Uterus (tissue), 4 donors: ENCODE results near the gene CC2D1A. TPM values are rescaled to one million over a fixed set of nuclear protein-coding genes. Genes with fewer than 3 reads are reported as not detected.

ENCODE experiments used
- DNase-seq, 2 donors: peaks; one replicate each; pipeline ENCODE4 v3.0.0-alpha.2; 2019 to 2020
- H3K27ac ChIP-seq, 2 donors: fragments of 200-600 bp; sonication (generic); 1 replicate in 1 of 2; 2 replicates in 1 of 2; pipeline ENCODE4 v1.5.1; 2016 to 2018
- H3K27me3 ChIP-seq, 2 donors: fragments of 200-600 bp; sonication (generic); one replicate each; pipeline ENCODE4 v1.5.1; 2018 to 2019; ENCODE audit warnings: control low read depth in 1 of 2
- H3K36me3 ChIP-seq, 2 donors: fragments of 200-600 bp; sonication (generic); one replicate each; pipeline ENCODE4 v1.5.1; 2019; ENCODE audit warnings: control low read depth in 1 of 2
- H3K4me1 ChIP-seq, 2 donors: fragments of 200-600 bp; sonication (generic); one replicate each; pipeline ENCODE4 v1.5.1; 2018 to 2019; ENCODE audit warnings: control low read depth in 1 of 2
- H3K4me3 ChIP-seq, 2 donors: fragments of 200-600 bp; sonication (generic); 1 replicate in 1 of 2; 2 replicates in 1 of 2; pipeline ENCODE4 v1.5.1; 2018 to 2019; ENCODE audit warnings: mild to moderate bottlenecking in 1 of 2
- H3K9me3 ChIP-seq, 2 donors: fragments of 200-600 bp; sonication (generic); one replicate each; pipeline ENCODE4 v1.5.1; 2019; ENCODE audit warnings: control low read depth in 1 of 2
- POLR2A ChIP-seq, 2 donors: fragments of 450-650 bp; IDR thresholded peaks; one replicate each; pipeline ENCODE4 v1.6.1; 2016; ENCODE audit warnings: antibody characterized with exemption in 2 of 2, mild to moderate bottlenecking in 1 of 2, moderate library complexity in 1 of 2
- intact Hi-C: fragments of 100-400 bp; cut with DNase I; formaldehyde crosslinking; loops from one replicate; pipeline ENCODE4 v1.15.1; 2023; ENCODE audit warnings: low total_unique reads
- total RNA-seq, 4 donors: library from RNA; depleted of rRNA in 3 of 4; stranded (reverse); fragments of >200 nt in 3 of 4; gene quantifications; one replicate each; pipeline versions ENCODE4 v1.1.0 to v1.2.4, GENCODE V29; 2014 to 2023
- TF ChIP-seq, protein P1 (sequence below), 4 experiments: fragments of 200-600 bp in 2 of 4; fragments of 450-650 bp in 2 of 4; sonication (generic) in 2 of 4; IDR thresholded peaks; one replicate each; pipeline ENCODE4 v1.5.1; 2016 to 2019; ENCODE audit warnings: antibody characterized with exemption in 4 of 4, mild to moderate bottlenecking in 2 of 4, moderate library complexity in 1 of 4
- donor health status: DM: yes; HTN: yes; CAD: no.

Gene CC2D1A
- total RNA-seq, 4 donors from 2014 or later = 3.2 to 44.4 (median 13.2) TPM

DNA sequence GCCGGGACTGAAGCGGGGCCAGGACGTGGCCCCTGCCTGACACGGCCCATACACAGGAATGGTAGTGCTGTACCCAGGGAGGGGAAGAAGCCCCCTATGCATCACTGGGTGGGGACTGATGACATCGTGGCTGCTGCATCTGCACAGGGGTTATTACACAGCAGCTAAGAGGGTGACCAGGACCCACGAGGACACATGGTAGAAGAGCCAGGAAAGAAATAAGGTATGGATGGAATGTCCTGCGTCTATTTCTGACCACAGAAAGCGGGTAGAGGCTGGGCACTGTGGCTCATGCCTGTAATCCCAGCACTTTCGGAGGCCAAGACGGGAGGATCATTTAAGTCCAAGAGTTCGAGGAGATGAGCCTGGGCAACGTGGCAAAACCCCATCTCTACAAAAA lies 70.4 kb downstream of the CC2D1A start:
- no peaks in the 10 kb centered on the region for H3K36me3 ChIP-seq
- H3K4me3 ChIP-seq = no peak overlapping the region
- no peak for TF ChIP-seq POLR2A (IDR thresholded peaks at IDR 0.05)
- TF ChIP-seq, protein P1, sequence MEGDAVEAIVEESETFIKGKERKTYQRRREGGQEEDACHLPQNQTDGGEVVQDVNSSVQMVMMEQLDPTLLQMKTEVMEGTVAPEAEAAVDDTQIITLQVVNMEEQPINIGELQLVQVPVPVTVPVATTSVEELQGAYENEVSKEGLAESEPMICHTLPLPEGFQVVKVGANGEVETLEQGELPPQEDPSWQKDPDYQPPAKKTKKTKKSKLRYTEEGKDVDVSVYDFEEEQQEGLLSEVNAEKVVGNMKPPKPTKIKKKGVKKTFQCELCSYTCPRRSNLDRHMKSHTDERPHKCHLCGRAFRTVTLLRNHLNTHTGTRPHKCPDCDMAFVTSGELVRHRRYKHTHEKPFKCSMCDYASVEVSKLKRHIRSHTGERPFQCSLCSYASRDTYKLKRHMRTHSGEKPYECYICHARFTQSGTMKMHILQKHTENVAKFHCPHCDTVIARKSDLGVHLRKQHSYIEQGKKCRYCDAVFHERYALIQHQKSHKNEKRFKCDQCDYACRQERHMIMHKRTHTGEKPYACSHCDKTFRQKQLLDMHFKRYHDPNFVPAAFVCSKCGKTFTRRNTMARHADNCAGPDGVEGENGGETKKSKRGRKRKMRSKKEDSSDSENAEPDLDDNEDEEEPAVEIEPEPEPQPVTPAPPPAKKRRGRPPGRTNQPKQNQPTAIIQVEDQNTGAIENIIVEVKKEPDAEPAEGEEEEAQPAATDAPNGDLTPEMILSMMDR (IDR thresholded peaks at IDR 0.05) = no peak
- DNase-seq = no peak
- H3K27ac ChIP-seq = no peak overlapping the region
- intact Hi-C loops = no loop called here
- no peaks in the 10 kb centered on the region for H3K9me3 ChIP-seq
- no peaks in the 10 kb centered on the region for H3K27me3 ChIP-seq
- peaks cover 0 to 6% of the 10 kb centered on the region in 2 donors for H3K4me1 ChIP-seq

DNA sequence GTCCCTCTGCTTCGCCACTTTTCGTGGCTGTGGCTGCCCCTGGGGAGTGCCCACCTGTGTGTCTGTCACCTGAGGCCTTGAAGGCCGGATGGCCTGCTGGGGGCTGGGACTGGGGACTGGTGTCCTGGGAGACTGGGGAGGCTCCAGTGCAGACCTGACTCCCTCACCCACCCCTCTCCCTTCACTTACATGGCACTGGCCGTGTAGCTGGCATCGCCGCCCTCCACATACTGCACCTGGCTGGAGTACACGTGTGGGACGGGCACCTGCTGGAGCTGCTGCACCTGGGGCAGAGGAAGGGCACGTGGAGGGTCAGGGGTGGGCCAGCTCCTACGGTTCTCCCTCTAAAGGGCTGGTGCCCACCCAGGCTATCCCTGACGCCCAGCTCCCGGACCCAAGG lies 71.8 kb downstream of the CC2D1A start:
- Histone ChIP-seq H3K27ac (peak overlapping the region; percentile 69 to 83), H3K9me3 (no peaks in the 10 kb centered on the region), H3K27me3 (no peaks in the 10 kb centered on the region), H3K4me1 (peaks cover 0 to 6% of the 10 kb centered on the region in 2 donors), H3K36me3 (no peaks in the 10 kb centered on the region), H3K4me3 (no peak overlapping the region)
- TF ChIP-seq POLR2A (IDR thresholded peaks at IDR 0.05) = no peak
- TF ChIP-seq, protein P1 (IDR thresholded peaks at IDR 0.05) = no peak
- no peak for DNase-seq
- intact Hi-C loops = no loop called here

DNA sequence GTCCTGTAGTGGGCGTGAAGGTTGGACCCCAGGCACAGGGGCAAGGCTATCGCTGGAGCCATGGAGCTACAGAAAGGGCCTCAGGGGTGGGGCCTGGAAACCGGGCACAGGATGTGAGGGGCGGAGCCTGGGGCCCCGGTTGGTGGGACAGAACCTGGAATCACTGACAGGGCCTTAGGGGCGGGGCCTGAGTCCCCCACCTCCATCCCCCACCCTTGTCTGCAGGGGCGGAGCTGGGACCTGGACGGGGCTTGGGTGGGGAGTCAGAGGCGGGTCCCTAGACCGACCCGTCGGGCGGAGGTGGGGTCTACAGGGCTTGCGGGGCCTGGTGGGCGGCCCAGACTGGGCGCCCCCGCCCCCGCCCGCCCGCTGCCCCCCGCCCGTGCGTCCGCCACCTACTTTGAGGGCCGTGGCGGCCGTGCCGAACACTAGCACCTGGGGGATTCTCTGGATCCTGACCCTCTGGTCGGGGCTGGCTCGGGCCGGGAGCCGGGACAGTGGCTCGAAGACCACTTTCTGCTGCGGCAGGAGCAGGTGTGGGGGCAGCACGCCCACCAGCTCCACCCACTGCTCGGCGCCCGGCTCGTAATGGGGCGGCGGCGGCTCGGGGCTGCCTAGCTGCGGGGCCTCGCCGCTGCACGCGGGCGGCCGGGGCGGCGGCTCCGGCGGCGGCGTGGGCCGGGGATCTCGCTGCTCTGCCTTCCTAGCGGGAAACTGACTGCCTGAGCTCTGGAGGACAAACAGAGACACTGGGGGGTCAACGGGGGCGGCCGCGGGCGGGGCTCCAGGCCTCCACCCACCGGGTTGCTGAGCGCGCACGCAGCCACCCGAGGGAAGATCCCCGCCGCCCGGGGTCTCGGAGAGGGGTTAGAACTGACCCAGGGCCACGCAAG lies 72.6 kb downstream of the CC2D1A start:
- Histone ChIP-seq H3K27ac (peak overlapping the region; percentile 69 to 83), H3K27me3 (no peaks in the 10 kb centered on the region), H3K4me3 (peak overlapping the region; percentile 26 to 53), H3K4me1 (peaks cover 0 to 6% of the 10 kb centered on the region in 2 donors), H3K36me3 (no peaks in the 10 kb centered on the region), H3K9me3 (no peaks in the 10 kb centered on the region)
- intact Hi-C loops = no loop called here
- DNase-seq = peak; percentile 91 to 92
- TF ChIP-seq POLR2A (IDR thresholded peaks at IDR 0.05) = peak in 1 of 2 donors; percentile 15
- TF ChIP-seq, protein P1 (IDR thresholded peaks at IDR 0.05) = peak in 1 of 4 experiments; percentile 6

DNA sequence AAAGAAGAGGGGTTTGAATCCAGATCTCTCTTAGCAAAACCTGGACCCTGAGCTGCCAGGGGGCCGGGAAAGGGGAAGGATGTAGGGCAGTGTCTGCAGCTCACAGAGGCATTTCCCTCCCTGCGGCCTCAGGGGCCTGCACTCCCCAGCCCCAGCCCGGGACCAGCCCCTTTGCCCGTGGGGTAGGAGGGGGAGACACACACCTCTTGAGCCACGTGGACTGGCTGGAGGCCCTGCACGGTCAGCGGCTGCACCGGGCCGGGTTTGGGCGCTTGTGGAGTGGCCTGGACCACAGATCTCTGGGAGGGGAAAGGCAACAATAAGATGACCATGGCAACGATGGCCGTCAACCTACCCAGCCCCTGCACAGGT lies 73.2 kb downstream of the CC2D1A start:
- peak in 1 of 2 donors; percentile 50 for DNase-seq
- H3K9me3 ChIP-seq = no peaks in the 10 kb centered on the region
- H3K4me3 ChIP-seq = peak overlapping the region; percentile 26 to 53
- TF ChIP-seq POLR2A (IDR thresholded peaks at IDR 0.05) = no peak
- TF ChIP-seq, protein P1 (IDR thresholded peaks at IDR 0.05) = no peak
- peak overlapping the region; percentile 69 to 83 for H3K27ac ChIP-seq
- no peaks in the 10 kb centered on the region for H3K36me3 ChIP-seq
- H3K27me3 ChIP-seq = no peaks in the 10 kb centered on the region
- peaks cover 0 to 6% of the 10 kb centered on the region in 2 donors for H3K4me1 ChIP-seq
- intact Hi-C loops = no loop called here

DNA sequence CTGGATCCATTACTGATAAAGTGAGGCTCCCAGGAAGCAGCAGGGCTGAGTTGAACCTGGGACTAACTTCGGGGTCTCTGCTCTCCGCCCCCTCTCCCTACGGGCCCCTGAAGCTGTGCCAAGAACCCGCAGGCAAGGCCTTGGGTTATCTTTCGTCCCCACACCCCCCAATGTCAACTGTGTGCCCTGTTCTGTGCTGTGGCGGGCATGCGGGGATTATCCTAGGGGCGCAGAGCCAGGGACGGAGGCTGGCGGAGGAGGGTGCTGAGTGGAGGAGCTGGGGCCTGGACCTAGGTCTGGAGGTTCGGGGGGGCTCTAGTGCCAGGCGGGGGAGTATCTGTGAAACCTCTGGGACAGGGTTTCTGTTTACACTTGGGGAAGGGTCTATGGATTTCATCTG lies 73.7 kb downstream of the CC2D1A start:
- DNase-seq = no peak
- TF ChIP-seq POLR2A (IDR thresholded peaks at IDR 0.05) = no peak
- TF ChIP-seq, protein P1 (IDR thresholded peaks at IDR 0.05) = no peak
- no peaks in the 10 kb centered on the region for H3K36me3 ChIP-seq
- peaks cover 0 to 6% of the 10 kb centered on the region in 2 donors for H3K4me1 ChIP-seq
- no peak overlapping the region for H3K27ac ChIP-seq
- intact Hi-C loops = no loop called here
- H3K27me3 ChIP-seq = no peaks in the 10 kb centered on the region
- H3K9me3 ChIP-seq = no peaks in the 10 kb centered on the region
- no peak overlapping the region for H3K4me3 ChIP-seq
